ENCODE results near the gene KHDC1.
"Not testable (repeated sequence)": the region's sequence is repeated elsewhere in the genome, so short reads cannot be mapped to it uniquely, and the experiment has no call there.

The KHDC1 gene

DNA sequence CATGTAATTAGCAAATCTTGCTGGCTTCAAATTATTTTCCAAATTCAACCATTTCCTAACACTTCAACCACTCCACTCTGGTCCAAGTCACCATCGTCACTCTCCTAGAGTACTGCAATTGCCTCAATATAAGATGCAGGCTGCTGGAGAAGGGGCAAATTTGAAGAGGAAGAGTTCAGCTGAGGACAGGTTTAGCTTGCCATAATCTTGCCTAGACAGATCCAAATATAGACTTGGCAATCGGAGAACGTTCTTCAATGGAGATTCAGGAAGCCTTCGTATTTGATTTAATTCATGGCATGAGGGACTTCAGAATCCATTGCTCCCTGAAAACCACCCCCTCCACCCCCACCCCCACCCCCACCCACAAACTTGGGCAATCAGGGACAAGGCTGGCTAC is 22.3 kb downstream of the KHDC1 start:
- Histone ChIP-seq H3K9me3 (ENCODE audit: insufficient read depth, low read length) (no peaks in the 10 kb centered on the region), H3K4me1 (ENCODE audit: insufficient read depth, insufficient read length) (no peaks in the 10 kb centered on the region), H3K36me3 (ENCODE audit: insufficient read depth, insufficient read length, low read length) (no peaks in the 10 kb centered on the region), H3K27me3 (ENCODE audit: insufficient read depth, insufficient read length) (no peaks in the 10 kb centered on the region), H3K4me3 (ENCODE audit: insufficient read length, low read depth) (no peak overlapping the region), H3K9ac (ENCODE audit: insufficient read length, low read depth) (no peak overlapping the region)
- TF ChIP-seq YY1 (IDR thresholded peaks at IDR 0.05; ENCODE audit: insufficient read depth, insufficient read length) (no peak), ZNF274 (IDR thresholded peaks at IDR 0.05; ENCODE audit: low read depth, low read length) (no peak)
- DNase-seq (ENCODE audit: low read depth, low spot score) = no peak

- no peak for DNase-seq (ENCODE audit: low read depth, low spot score)
- TF ChIP-seq SUZ12 (IDR thresholded peaks at IDR 0.05; ENCODE audit: extremely low read depth, insufficient read depth, insufficient read length) = no peak
- TF ChIP-seq ZNF274 (IDR thresholded peaks at IDR 0.05; ENCODE audit: low read depth, low read length) = no peak
- no peak for TF ChIP-seq YY1 (IDR thresholded peaks at IDR 0.05; ENCODE audit: insufficient read depth, insufficient read length)
- Histone ChIP-seq H3K4me1 (ENCODE audit: insufficient read depth, insufficient read length) (no peaks in the 10 kb centered on the region), H3K36me3 (ENCODE audit: insufficient read depth, insufficient read length, low read length) (no peaks in the 10 kb centered on the region), H3K9ac (ENCODE audit: insufficient read length, low read depth) (no peak overlapping the region), H3K9me3 (ENCODE audit: insufficient read depth, low read length) (no peaks in the 10 kb centered on the region), H3K4me3 (ENCODE audit: insufficient read length, low read depth) (no peak overlapping the region), H3K27me3 (ENCODE audit: insufficient read depth, insufficient read length) (no peaks in the 10 kb centered on the region)
These were observed 26.7 kb downstream of the KHDC1 start for GRCh38 chr6:73236144-73236750.

GRCh38 chr6:73234733-73235132 is 28.3 kb downstream of the KHDC1 start:
- Histone ChIP-seq H3K27me3 (ENCODE audit: insufficient read depth, insufficient read length) (no peaks in the 10 kb centered on the region), H3K4me3 (ENCODE audit: insufficient read length, low read depth) (no peak overlapping the region), H3K36me3 (ENCODE audit: insufficient read depth, insufficient read length, low read length) (no peaks in the 10 kb centered on the region), H3K9ac (ENCODE audit: insufficient read length, low read depth) (no peak overlapping the region), H3K4me1 (ENCODE audit: insufficient read depth, insufficient read length) (no peaks in the 10 kb centered on the region), H3K9me3 (ENCODE audit: insufficient read depth, low read length) (no peaks in the 10 kb centered on the region)
- no peak for DNase-seq (ENCODE audit: low read depth, low spot score)
- no peak for TF ChIP-seq ZNF274 (IDR thresholded peaks at IDR 0.05; ENCODE audit: low read depth, low read length)
- no peak for TF ChIP-seq SUZ12 (IDR thresholded peaks at IDR 0.05; ENCODE audit: extremely low read depth, insufficient read depth, insufficient read length)
- no peak for TF ChIP-seq YY1 (IDR thresholded peaks at IDR 0.05; ENCODE audit: insufficient read depth, insufficient read length)

GRCh38 chr6:73233971-73234370 is 29.0 kb downstream of the KHDC1 start:
- not testable (repeated sequence) for H3K9me3 ChIP-seq (ENCODE audit: insufficient read depth, low read length); H3K36me3 ChIP-seq (ENCODE audit: insufficient read depth, insufficient read length, low read length); H3K4me1 ChIP-seq (ENCODE audit: insufficient read depth, insufficient read length); H3K4me3 ChIP-seq (ENCODE audit: insufficient read length, low read depth); H3K27me3 ChIP-seq (ENCODE audit: insufficient read depth, insufficient read length); DNase-seq (ENCODE audit: low read depth, low spot score); H3K9ac ChIP-seq (ENCODE audit: insufficient read length, low read depth)

- no peak overlapping the region for H3K4me3 ChIP-seq (ENCODE audit: insufficient read length, low read depth)
- H3K4me1 ChIP-seq (ENCODE audit: insufficient read depth, insufficient read length) = no peaks in the 10 kb centered on the region
- no peaks in the 10 kb centered on the region for H3K9me3 ChIP-seq (ENCODE audit: insufficient read depth, low read length)
- no peak overlapping the region for H3K9ac ChIP-seq (ENCODE audit: insufficient read length, low read depth)
- H3K36me3 ChIP-seq (ENCODE audit: insufficient read depth, insufficient read length, low read length) = no peaks in the 10 kb centered on the region
- TF ChIP-seq ZNF274 (IDR thresholded peaks at IDR 0.05; ENCODE audit: low read depth, low read length) = no peak
- TF ChIP-seq YY1 (IDR thresholded peaks at IDR 0.05; ENCODE audit: insufficient read depth, insufficient read length) = no peak
- no peak for TF ChIP-seq SUZ12 (IDR thresholded peaks at IDR 0.05; ENCODE audit: extremely low read depth, insufficient read depth, insufficient read length)
- H3K27me3 ChIP-seq (ENCODE audit: insufficient read depth, insufficient read length) = no peaks in the 10 kb centered on the region
- DNase-seq (ENCODE audit: low read depth, low spot score) = no peak
These were observed 29.9 kb downstream of the KHDC1 start for GRCh38 chr6:73233048-73233447.

GRCh38 chr6:73231986-73232391 is 31.0 kb downstream of the KHDC1 start:
- no peak for DNase-seq (ENCODE audit: low read depth, low spot score)
- H3K9me3 ChIP-seq (ENCODE audit: insufficient read depth, low read length) = no peaks in the 10 kb centered on the region
- no peaks in the 10 kb centered on the region for H3K36me3 ChIP-seq (ENCODE audit: insufficient read depth, insufficient read length, low read length)
- H3K27me3 ChIP-seq (ENCODE audit: insufficient read depth, insufficient read length) = no peaks in the 10 kb centered on the region
- no peak for TF ChIP-seq SUZ12 (IDR thresholded peaks at IDR 0.05; ENCODE audit: extremely low read depth, insufficient read depth, insufficient read length)
- TF ChIP-seq YY1 (IDR thresholded peaks at IDR 0.05; ENCODE audit: insufficient read depth, insufficient read length) = no peak
- TF ChIP-seq ZNF274 (IDR thresholded peaks at IDR 0.05; ENCODE audit: low read depth, low read length) = no peak
- H3K4me1 ChIP-seq (ENCODE audit: insufficient read depth, insufficient read length) = no peaks in the 10 kb centered on the region
- H3K9ac ChIP-seq (ENCODE audit: insufficient read length, low read depth) = no peak overlapping the region
- no peak overlapping the region for H3K4me3 ChIP-seq (ENCODE audit: insufficient read length, low read depth)

- Histone ChIP-seq H3K9ac (ENCODE audit: insufficient read length, low read depth) (no peak overlapping the region), H3K4me1 (ENCODE audit: insufficient read depth, insufficient read length) (peaks cover 2% of the 10 kb centered on the region), H3K27me3 (ENCODE audit: insufficient read depth, insufficient read length) (no peaks in the 10 kb centered on the region), H3K36me3 (ENCODE audit: insufficient read depth, insufficient read length, low read length) (no peaks in the 10 kb centered on the region), H3K4me3 (ENCODE audit: insufficient read length, low read depth) (no peak overlapping the region), H3K9me3 (ENCODE audit: insufficient read depth, low read length) (no peaks in the 10 kb centered on the region)
- no peak for DNase-seq (ENCODE audit: low read depth, low spot score)
- TF ChIP-seq ZNF274 (IDR thresholded peaks at IDR 0.05; ENCODE audit: low read depth, low read length) (no peak), YY1 (IDR thresholded peaks at IDR 0.05; ENCODE audit: insufficient read depth, insufficient read length) (no peak), SUZ12 (IDR thresholded peaks at IDR 0.05; ENCODE audit: extremely low read depth, insufficient read depth, insufficient read length) (no peak)
These were observed 35.3 kb downstream of the KHDC1 start for GRCh38 chr6:73227606-73228255.
